Measurements from ENCODE around the gene ZNF723.
"Not testable (repeated sequence)": the region's sequence is repeated elsewhere in the genome, so short reads cannot be mapped to it uniquely, and the experiment has no call there.

ZNF723 gene

DNA sequence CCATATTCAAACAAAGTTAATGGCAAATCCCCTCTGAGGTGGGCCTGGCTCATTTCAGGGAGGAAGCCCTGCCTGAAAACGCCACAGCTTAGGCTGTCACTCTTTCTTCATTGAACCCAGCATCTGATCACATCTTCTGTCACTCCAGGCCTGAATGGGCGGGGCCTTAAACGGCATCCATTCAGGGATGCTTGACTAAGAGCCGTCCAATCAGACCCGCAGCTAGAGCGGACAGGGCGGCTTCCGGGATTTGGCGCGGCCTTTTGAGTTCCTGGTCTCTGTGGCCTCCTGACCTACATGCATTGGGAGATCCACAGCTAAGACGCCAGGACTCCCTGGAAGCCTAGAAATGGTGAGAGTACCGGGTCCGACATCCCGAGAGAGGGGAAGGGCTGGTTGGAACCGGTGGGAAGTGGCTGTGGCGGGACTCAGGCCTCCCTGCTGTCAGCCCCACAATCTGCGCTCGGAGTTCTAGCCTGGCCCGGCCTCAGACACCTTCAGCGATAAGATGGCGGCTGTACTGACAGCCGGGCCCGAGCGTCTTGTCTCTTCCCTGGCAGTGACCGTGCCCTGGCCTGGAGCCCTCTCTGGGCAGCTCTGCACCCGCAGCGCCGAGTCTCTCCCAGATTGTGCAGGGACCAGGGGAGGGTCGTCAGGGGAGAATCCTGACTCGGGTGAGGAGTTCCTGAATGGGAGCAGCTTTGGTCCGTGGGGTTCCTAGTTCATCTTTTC lies at the start of gene ZNF723:
ZNF723 (plus strand) TSS at position 261 of the 732 bp plus-strand sequence; CDS start at position 350, 89 bp downstream.
- DNase-seq = no peak

GRCh38 chr19:22783651-22784410 lies 48.3 kb upstream of the ZNF723 start, which contains the start of gene ZNF99:
TSS of gene ZNF99 (minus strand) at chr19:22784151. CDS start at chr19:22784016, 135 bp downstream.
- DNase-seq = no peak

- not testable (repeated sequence) for DNase-seq
These were observed 39.2 kb upstream of the ZNF723 start for GRCh38 chr19:22792863-22793262.

GRCh38 chr19:22797040-22797439 lies 35.1 kb upstream of the ZNF723 start:
- DNase-seq = no peak

DNA sequence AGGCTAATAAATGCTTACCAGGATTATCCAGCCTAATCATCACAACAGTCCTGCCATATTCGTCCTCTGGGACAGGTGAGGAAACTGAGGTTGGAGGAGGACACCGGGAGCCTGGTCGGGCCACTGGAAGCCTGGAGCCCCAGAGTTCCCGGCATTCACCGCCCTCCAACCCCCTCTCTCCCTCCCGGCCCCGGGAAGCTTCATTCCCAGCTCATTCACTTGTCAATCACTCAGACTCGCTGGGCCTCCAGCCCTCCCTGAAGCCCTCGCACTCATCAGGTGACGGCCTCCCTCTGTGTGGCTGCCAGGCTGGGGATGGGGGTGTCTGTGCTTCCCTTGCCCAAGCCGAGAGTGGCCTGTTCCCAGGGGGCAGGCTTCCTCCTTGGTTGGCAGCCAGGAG lies 25.7 kb upstream of the ZNF723 start:
- DNase-seq = no peak

GRCh38 chr19:22807061-22807835 lies 24.8 kb upstream of the ZNF723 start:
- no peak for DNase-seq

DNA sequence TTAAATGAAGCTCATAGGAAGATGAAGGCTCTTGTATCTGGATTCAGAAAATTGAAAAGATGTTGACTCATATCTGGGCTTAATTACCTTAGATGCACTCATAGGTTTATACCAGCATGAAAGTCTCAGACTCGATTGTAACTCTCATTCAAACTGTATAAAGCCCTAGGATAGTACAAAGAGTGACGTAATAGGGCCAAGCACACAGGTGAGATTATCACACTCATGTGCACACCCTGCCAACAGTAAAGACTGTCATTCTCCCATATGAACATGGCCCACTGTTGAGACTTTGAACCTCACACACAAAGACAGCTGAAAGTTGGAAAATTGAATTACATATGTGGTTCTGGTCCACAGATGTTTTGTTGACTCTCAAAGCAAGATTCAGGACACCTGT lies 18.0 kb upstream of the ZNF723 start:
- no peak for DNase-seq

DNA sequence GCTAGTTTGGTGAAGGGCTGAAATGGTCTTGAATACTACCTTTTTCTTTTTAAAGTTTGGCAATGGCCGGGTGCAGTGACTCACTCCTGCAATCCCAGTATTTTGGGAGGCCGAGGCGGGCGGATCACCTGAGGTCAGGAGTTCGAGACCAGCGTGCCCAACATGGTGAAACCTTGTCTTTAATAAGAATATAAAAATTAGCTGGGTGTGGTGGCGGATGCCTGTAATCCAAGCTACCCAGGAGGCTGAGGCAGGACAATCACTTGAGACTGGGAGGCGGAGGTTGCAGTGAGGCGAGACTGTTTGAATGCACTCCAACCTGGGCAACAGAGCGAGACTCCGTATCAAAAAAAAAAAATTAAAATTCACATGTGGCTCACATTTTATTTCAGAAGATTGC lies 880 bp upstream of the ZNF723 start:
- no peak for DNase-seq

DNA sequence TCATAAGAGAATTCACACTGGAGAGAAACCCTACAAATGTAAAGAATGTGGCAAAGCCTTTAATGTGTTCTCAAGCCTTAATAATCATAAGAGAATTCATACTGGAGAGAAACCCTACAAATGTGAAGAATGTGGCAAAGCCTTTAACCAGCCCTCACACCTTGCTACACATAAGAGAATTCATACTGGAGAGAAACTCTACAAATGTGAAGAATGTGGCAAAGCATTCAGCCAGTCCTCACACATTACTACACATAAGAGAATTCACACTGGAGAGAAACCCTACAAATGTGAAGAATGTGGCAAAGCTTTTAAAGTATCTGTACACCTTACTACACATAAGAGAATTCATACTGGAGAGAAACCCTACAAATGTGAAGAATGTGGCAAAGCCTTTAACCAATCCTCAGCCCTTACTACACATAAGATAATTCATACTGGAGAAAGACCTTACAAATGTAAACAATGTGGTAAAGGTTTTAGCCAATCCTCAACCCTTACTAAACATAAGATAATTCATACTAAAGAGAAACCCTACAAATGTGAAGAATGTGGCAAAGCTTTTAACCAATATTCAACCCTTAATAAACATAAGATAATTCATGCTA lies 25.7 kb downstream of the ZNF723 start:
- DNase-seq = not testable (repeated sequence)

DNA sequence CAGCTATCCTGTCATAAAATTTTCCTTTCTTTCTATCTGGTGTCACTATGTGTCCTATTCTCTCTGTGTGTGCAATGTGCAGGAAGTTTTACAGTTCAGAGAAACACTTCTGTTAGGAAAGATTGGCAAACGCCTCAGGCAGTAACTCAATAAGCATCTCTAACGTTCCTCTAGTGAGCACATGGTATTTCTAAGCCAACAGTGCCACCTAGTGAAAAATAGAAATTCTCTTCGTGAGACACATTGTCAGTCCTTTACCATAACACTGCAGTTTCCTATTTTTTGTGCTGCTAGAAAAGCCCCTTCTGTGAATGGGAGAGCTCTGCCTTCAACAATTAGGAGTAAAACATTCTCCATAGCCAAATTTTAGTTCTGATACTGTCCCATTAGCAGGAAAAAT lies 50.7 kb downstream of the ZNF723 start:
- DNase-seq = no peak

GRCh38 chr19:22893855-22894270 lies 61.8 kb downstream of the ZNF723 start:
- no peak for DNase-seq

DNA sequence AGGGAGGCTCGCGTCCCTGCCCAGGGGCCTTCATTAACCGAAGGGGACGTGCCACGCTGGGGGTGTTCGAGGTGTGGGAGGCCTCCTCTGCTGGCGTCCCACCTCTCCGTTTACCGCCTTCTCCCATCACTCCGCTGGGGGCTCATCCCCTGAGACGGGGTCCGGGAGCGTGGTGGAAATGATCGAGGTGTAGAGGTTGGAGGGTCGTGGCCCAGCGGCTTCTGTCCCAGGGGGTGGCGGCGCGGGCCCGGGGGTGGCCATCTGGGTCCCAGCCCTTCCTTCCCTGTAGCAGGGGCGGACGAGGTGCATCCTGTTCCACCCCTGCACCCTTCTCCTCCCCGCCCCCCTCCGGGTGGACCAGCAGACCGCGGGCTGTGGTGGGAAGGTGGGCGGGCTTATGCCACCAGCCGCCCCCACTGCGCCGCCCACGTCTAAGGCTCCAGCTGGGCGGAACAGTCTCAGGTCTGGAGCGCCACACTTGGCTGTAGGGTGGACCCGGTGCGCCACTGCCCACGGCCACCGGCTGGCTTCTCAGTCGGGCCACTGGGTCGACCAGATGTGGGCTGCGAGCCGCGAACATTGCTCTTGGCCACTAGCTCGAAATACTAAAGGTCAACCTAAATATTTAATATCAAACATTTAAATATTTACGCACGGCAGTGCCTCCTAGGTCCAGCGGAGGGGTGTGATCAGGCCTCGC lies 69.5 kb downstream of the ZNF723 start:
- DNase-seq = no peak

Data from HCEC 1CT (cell line).